Smooth muscle cell of bladder (primary cell): ENCODE data around the gene CYTIP. TPM values are rescaled to one million over a fixed set of nuclear protein-coding genes. Genes with fewer than 3 reads are reported as not detected.

Experiments used
- total RNA-seq: library from RNA; depleted of rRNA; stranded (reverse); fragments of >200 nt; gene quantifications from 2 replicates; pipeline ENCODE4 v1.2.3, GENCODE V29; 2014

The CYTIP gene
- 0.28 TPM in 1 of 2 replicates, not detected in the other for total RNA-seq

DNA sequence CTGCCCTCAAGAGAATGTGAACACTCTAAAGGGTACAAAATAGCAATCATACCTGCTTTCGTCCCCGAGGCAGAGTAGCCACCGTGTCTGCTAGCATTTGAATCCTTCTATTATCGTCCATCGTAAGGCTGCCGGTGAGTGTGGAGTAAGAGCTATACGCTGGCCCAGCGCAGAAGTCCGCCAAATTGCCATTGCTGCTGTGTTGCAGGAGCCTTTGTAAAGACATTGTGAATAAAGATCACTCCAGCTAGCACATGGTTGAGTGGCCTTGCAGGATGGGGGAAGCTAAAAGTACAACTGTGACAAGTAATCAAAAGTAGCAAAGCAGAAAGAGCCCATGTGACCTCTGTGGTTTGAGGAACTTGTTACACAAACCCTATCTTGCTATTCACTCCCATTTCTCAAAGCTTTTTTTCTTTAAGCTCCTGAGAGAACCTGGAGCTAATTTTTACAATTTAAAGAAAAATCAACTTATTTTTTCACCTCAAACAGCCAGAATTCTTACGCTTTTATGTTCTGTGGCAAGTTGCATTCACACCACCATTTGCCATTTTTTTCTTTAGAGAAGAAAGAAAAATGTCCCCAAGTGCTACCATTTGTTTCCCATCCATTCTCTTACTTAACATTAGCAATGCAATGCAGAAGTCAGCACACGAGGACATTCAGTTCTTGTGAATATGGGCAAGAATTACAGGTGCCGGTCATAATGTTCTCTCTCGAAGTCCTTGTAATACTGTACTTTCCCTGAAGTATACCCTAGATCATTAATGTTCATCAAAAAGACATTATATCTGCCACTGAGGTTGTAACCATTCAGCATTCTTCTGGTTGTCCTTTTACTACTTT is at the start of gene CYTIP:
TSS of gene CYTIP (minus strand) at position 295 of the 846 bp plus-strand sequence. CDS start at position 226, 69 bp downstream.

Other genes with a start within 250 kb of the CYTIP start
- gene GALNT5, start 186.4 kb downstream of the CYTIP start, total RNA-seq: 26.9 and 28.8 TPM in 2 replicates
- gene ERMN, start 118.3 kb downstream of the CYTIP start, total RNA-seq: not detected in 2 replicates
- gene ACVR1C, start 184.8 kb upstream of the CYTIP start, total RNA-seq: under 0.01 and 0.09 TPM in 2 replicates